Activated CD8-positive, alpha-beta memory T cell treated with anti-CD3 and anti-CD28 coated beads for 36 hours (primary cell): ENCODE data around the gene TEKT2. TPM values are rescaled to one million over a fixed set of nuclear protein-coding genes. Genes with fewer than 3 reads are reported as not detected.

Source experiments
- CTCF ChIA-PET: fragments of 350-600 bp; sonication (Branson Sonifier 250); formaldehyde crosslinking; loops from one replicate; lab custom pipeline; 2021; ENCODE audit warnings: antibody characterized with exemption; lab: Charles Lee
- POLR2A ChIA-PET: fragments of 350-600 bp; sonication (Branson Sonifier 250); formaldehyde crosslinking; loops from one replicate; lab custom pipeline; 2021; ENCODE audit warnings: antibody characterized with exemption; lab: Charles Lee
- total RNA-seq, 2 experiments: library from RNA; stranded (reverse); gene quantifications; one replicate each; pipeline ENCODE4 v1.2.3, GENCODE V29; 2021

The TEKT2 gene
- total RNA-seq, 2 experiments from 2014 or later: not detected

DNA sequence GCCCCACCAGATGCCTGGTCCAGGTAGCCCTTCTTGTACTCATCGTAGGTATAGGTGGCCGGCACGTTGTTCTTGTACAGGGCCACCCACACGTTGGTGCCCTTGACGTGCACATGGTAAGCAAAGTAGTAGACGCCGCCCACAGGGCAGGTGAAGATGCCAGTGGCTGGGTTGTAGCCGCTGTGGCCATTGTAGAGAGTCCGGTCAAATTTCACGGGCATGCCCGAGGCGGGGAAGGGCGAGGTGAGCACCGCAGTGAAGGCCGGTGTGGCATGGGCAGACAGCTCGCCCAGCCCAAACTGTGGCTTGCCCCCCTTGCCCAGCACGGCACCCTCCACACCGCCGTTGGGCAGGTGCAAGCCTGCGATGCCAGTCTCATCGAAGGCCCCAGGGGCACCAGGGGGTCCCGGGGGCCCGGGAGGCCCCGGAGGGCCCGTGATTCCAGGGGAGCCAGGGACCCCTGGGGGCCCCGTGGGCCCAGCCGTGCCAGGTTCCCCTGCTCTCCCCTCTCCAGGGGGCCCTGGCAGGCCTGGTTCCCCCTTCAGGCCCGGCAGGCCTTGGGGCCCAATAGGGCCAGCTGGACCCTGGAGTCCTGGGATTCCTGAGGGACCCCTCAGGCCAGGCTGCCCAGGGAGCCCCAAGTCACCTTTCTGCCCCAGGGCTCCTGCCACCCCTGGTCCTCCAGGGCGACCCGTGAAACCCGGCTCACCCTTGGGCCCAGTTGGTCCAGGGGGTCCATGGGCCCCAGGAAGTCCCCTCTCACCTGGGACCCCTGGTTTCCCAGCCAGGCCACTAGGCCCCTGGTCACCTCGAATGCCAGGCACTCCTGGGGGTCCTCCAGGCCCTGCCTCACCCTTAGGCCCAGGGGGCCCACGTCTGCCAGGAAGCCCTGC, 14.0 kb downstream of the TEKT2 start:
- POLR2A ChIA-PET: no interaction called here
- CTCF ChIA-PET: interaction anchor here (0.9 to 2.6 kb wide), 4 partner anchors 8 to 303 kb away, joined by 3 to 14 read pairs (median 4); no protein-coding TSS in a partner anchor

DNA sequence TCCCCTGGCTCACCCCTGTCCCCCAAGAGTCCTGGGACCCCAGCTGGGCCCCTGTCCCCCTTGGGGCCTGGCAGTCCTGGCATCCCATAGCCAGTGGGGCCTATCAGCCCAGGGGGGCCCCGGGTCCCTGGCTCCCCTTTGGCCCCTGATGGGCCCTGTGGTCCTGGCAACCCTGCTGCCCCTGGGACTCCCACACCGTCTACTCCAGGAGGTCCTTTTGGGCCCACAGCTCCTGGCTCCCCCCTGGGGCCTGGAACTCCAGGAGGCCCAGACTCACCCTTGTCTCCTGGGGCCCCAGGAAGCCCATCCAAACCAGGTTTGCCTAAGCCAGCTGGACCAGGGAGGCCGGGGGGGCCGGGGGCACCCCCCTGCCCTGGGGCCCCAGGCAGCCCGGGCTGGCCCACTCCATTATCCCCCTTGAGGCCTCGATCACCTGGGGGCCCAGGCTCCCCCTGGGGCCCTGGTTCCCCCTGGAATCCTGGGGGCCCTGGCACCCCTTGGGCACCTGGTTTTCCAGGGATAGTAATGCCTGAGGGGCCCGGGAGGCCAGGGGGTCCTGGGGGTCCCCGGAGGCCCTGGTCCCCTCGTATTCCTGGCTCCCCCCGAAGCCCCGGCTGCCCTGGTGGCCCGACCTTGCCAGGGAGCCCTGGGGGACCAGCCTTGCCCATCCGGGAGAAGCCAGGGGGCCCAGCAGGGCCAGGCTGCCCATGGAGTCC, 14.9 kb downstream of the TEKT2 start:
- POLR2A ChIA-PET: no interaction called here
- CTCF ChIA-PET: interaction anchor here (0.9 to 4.3 kb wide), 3 partner anchors 9 to 302 kb away, joined by 3 to 42 read pairs (median 3); no protein-coding TSS in a partner anchor

DNA sequence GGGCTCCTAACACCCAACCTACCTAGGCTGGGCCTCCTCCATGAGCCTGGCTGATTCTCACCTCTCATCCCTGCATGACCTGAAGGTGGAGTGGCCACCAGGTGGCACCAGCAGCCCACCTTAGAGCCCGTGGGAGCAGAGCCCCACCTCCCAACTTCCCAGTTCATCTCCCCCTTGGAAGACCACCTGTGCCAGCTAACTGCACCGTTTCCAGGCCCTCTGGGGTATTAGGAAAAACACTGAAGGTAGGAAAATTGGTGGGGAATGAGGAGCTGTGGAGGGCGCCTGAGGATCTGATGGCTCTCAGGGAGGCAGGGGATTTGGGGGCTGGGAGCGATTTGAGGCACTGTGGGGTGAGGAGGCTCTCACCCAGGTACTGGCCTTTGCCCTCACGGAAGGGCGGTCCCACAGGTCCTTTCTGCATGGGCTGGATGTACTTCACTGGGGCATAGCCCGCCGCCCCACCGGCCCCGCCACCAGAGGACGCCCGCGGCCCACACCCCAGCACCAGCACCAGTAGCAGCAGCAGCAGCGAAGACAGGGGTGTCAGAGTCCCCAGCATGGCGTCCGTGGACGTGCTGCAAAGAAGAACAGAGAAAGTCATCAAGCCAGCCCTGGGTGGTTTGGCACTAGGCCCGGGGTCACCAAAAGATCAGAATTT, 15.9 kb downstream of the TEKT2 start:
- CTCF ChIA-PET: interaction anchor here (0.6 to 4.3 kb wide), 8 partner anchors 11 to 269 kb away, joined by 3 to 42 read pairs (median 4); no protein-coding TSS in a partner anchor
- POLR2A ChIA-PET: no interaction called here

DNA sequence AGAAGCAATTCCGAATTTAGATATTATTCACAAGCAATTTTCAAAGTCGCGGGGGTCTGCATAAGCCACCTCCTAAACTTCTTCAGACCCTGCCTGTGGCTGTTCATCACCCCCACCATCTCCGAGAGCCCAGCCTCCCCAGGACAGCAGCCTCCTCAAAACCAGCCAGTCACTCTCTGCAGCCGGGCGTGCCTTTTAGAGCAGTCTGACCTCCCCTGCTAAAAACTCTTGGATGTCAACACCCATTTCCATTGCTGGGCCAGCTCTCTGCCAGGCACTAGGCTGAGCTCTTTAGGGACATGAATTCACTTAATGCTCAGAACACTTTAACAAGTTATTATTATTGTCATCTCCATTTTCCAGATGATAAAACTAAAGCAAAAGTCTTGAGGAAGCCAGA, 16.5 kb downstream of the TEKT2 start:
- POLR2A ChIA-PET: no interaction called here
- CTCF ChIA-PET: interaction anchor here (0.8 to 4.3 kb wide), 7 partner anchors 10 to 269 kb away, joined by 3 to 42 read pairs (median 4); no protein-coding TSS in a partner anchor

DNA sequence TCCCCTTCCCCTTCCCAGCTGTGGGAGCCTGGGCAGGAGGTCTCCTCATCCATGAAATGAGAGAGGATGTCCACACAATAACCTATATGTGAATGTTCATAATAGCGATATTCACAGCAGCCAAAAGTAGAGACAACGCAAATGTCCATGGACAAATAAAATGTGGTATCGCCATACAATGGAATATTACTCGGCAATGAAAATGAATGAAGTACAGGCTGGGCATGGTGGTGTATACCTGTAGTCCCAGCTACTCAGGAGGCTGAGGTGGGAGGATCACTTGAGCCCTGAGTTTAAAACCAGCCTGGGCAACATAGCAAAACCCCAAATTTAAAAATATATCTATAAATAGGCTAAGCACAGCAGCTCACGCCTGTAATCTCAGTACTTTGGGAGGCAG, 17.7 kb downstream of the TEKT2 start:
- ChIA-PET POLR2A (no interaction called here), CTCF (interaction anchor here (0.8 to 4.3 kb wide), 3 partner anchors 8 to 59 kb away, joined by 3 to 42 read pairs (median 3); no protein-coding TSS in a partner anchor)

DNA sequence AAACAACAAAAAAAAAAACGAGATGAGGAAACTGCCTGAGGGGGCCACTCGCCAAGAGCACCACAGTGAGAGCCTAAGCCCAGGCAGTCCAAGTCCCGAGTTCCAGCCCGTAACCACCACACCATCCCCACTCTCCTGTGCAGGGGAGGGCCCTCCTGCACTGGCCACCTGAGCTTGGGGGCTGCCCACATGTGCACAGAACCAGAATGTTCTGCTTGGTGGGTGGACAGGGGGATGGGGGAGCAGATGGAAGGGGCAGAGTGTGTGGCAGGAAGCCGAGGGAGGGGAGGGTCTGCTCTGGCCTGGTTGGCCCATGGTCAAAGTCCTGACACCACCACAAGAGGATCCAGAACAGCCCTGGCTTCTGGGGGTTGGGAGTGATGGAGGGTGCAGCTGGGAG, 22.4 kb downstream of the TEKT2 start:
- CTCF ChIA-PET: interaction anchor here (0.7 to 1.4 kb wide), 2 partner anchors 43 to 549 kb away, joined by 3 to 6 read pairs; partner anchors contain the start of gene TRAPPC3
- POLR2A ChIA-PET: no interaction called here

DNA sequence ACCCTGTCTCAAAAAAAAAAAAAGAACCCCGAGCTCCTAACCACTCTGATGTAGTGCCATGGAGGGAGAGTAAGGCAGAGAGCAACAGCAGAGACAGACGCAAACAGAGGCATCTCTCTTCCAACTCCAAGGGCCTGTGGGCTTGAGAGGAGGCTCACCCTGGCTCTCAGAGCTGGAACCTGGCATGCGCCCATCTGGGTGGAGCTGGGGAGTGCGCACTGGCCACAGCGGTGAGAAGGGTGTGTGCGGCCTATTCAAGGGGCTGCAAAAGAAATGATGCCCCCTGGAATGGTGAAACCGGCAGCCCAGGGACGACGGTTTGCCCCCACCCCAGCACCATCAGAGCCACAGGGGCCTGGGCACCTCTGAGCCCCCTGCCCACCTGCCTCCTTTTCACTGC, 23.5 kb downstream of the TEKT2 start:
- POLR2A ChIA-PET: no interaction called here
- CTCF ChIA-PET: interaction anchor here (1.1 to 2.5 kb wide), 3 partner anchors 27 to 42 kb away, joined by 3 to 9 read pairs (median 6); partner anchors contain the start of gene TRAPPC3

DNA sequence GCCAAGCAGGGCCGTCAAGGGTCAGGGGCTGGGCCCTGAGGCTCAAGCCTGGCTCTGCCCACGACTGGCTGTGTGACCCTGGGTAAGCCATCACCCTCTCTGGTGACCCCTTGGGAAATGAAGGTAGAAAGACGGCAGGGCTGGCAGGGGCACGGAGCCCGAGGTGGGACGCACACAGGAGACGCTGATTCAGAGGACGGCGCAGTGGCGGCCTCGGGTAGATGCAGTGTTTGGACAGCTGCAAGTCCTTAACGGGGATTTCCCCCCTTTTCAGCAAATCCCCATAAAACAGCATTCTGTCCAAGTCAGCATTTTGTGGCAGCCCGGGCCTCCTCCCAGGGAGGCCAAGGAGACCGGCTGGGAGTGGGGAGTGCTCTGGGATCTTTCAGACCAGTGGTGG, 24.4 kb downstream of the TEKT2 start:
- POLR2A ChIA-PET: no interaction called here
- CTCF ChIA-PET: interaction anchor here (2.5 kb wide), 1 partner anchor 26 kb away, joined by 9 read pairs; no protein-coding TSS in a partner anchor

DNA sequence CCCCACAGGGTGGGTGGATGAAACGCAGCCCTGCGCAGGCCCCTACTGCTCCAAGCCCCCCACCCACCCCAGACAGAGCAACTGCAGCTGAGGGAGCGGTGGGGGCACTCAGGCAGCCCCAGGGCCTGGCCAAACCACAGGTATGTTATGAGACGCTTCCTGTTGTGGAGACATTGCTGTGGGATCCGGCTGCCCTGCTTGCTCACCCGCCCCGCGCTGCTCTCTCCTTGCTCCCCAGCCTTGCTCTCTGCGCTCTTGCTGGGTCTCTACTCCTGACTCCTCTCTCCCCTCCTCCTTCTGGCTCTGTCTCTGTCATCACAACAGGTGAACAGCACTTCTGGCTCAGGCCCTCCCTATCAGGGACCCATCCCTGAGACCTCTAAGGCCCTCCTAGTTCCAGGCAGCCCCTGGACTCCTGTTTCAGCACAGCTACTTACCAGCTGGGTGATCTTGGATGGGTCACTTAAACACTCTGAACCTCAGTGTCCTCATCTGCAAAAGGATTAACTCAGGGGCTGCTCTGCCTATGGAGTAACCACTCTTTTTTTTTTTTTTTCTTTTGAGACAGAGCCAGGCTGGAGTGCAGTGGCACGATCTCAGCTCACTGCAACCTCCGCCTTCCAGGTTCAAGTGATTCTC, 25.3 kb downstream of the TEKT2 start:
- ChIA-PET CTCF (interaction anchor here (0.8 to 2.5 kb wide), 2 partner anchors 8 to 25 kb away, joined by 3 to 9 read pairs; no protein-coding TSS in a partner anchor), POLR2A (no interaction called here)

DNA sequence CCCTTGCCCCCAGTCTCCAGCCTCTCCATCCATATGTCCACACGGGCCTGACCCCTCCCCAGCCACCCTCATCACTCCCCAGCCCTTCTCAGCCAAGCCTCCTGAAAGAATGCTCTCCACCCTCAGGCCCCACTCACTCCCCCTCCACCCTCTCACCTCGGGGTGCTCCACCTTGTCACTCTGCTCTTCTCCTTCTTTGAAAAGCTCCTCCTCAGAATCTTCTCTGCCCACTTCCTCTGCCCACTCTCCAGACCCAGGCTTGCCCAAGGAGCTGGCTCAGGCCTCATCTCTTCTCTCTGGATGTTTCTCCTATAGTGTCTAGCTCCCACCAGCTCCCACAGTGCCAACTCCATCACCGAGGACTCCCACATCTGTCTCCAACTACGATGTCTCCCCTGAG, 27.3 kb downstream of the TEKT2 start:
- CTCF ChIA-PET: interaction anchor here (1.4 to 2.7 kb wide), 2 partner anchors 11 to 23 kb away, joined by 4 to 16 read pairs; no protein-coding TSS in a partner anchor
- POLR2A ChIA-PET: interaction anchor here (1.0 kb wide), 1 partner anchor 34 kb away, joined by 3 read pairs; no protein-coding TSS in a partner anchor

DNA sequence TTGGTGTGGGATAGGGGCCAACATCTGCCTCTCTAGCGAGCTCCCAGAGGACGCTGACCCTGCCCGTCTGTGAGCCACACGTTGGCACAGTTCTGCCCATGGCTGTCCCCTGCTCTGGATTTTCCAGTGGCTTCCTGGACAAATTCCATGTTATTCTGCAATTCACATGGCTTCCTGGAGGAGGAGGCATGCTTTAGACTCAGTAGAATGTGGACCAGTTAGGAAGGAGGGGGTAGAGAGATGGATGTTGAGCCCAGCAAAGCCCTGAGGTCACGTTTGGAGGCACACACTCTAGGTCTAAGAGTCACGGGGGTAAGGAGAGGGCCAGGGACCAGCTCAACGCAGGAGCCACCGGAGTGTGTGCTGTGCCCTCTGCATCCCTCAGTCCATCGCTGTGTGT, 28.9 kb downstream of the TEKT2 start:
- ChIA-PET CTCF (no interaction called here), POLR2A (no interaction called here)

DNA sequence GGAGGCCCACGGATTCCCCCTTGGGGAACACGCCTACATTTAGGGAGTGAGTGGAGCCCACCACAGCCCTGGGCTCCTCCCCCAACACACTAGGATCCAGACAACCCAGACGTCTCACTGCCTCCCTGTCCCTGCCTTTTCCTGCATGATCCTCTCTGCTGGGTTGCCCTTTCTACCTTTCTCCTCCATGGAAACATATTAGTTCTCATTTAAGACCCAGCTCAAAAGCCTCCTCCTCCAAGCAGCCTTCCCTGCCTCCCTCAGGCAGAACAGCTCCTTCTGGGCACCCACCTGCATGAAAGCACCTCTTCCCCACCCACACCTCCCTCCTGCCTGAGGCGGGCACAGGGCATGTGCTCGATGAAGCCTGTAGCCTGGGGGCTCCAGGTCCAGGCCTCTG, 30.5 kb downstream of the TEKT2 start:
- ChIA-PET POLR2A (no interaction called here), CTCF (no interaction called here)

DNA sequence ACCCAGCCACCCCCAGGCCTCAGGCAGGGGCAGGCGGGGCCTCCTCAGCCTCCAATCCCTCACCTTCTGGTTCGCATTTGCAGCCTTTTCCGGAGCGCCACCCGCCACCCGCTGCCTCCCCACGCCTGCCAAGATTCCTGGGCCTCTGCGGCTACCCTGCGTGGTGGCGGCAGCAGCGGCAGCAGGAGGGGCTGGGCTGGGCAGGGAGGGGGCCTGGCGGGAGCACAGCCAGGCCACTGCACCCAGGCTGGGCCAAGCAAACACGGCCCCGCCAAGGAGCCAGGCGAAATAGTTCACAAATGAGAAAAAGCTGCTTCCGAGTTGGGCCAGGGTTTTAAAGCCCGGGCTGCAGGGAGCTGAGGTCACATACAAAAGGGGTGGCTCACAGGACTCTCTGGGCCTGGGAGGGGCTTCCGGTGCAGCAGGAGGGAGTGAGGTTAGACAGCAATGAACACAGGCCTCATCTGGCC, 31.3 kb downstream of the TEKT2 start:
- ChIA-PET POLR2A (no interaction called here), CTCF (interaction anchor here (0.9 kb wide), 1 partner anchor 19 kb away, joined by 3 read pairs; no protein-coding TSS in a partner anchor)

DNA sequence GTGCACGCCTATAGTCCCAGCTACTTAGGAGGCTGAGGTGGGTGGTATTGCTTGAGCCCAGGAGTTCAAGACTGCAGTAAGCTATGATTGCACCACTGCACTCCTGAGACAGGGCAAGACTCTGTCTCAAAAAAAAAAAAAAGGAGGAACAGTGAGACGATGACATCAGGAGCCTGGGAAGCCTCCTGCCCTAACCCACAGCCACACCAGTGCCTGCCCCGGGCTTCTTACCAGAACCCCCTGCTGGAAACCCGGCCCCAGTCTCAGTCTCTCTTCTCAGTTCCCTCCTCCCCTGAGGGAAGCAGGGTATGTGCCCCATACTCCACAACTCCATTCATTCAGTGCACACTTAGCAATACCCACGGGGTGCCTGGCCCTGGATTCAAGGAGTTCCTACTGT, 32.0 kb downstream of the TEKT2 start:
- CTCF ChIA-PET: interaction anchor here (0.6 to 0.9 kb wide), 2 partner anchors 19 to 154 kb away, joined by 3 read pairs; no protein-coding TSS in a partner anchor
- POLR2A ChIA-PET: no interaction called here

DNA sequence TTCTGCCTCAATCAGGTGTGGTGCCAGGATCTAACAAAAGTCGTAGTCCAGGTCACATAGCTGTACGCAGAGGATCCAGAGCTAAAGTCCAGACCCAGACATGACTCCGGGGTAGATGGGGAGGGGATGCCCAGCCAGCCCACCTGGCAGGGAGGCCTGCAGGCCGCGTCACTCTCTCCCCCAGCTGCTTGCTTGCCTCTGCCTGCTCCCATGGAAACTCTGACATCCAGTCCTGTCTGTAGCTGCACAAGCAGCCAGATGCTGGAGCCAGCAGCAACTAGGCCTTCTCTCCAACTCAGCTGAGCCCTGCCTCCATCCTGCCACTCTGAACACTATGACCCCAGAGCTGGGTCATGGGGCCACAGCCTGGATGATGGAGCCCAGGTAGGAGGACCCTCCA, 33.0 kb downstream of the TEKT2 start:
- CTCF ChIA-PET: interaction anchor here (0.7 to 1.5 kb wide), 2 partner anchors 20 to 38 kb away, joined by 3 read pairs; no protein-coding TSS in a partner anchor
- POLR2A ChIA-PET: no interaction called here

DNA sequence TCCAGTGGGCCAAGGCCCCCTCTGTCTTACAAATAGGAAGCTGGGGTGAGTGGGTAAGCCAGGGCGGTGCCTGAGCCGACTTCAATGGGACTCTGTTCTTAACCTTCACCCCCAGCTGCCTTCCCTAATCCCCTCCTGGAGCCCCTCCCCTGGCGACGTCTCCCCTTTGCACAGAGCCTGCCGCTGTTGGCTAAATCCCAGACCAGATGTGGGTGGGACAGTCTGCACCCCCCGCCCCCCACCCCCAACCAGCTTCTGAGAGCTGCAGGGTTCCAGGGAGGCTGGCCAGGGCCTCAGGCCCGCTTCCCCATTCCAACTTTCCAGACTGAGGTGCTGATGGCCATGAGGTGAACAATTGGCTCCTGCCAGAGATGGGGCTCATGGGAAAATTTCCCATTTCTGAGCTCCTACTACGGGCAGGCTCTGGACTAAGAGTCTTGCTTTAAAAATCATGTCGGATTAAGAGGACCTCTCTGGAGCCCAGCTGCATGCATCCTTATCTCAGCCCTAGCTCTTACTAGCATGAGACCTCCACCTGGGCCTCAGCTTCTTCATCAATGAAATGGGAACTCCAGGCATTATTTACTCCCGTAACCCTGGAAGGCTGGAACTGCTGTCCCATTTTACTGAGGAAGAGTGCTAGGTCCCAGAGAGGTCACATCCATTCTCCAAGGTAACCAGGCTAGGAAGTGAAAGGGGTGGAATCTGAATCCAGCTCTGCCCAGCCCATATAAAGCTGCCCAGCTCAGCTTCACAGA, 34.7 kb downstream of the TEKT2 start:
- ChIA-PET POLR2A (interaction anchor here (0.7 kb wide), 1 partner anchor 9 kb away, joined by 7 read pairs; no protein-coding TSS in a partner anchor), CTCF (interaction anchor here (0.6 to 1.2 kb wide), 4 partner anchors 16 to 157 kb away, joined by 3 to 7 read pairs (median 5); no protein-coding TSS in a partner anchor)

DNA sequence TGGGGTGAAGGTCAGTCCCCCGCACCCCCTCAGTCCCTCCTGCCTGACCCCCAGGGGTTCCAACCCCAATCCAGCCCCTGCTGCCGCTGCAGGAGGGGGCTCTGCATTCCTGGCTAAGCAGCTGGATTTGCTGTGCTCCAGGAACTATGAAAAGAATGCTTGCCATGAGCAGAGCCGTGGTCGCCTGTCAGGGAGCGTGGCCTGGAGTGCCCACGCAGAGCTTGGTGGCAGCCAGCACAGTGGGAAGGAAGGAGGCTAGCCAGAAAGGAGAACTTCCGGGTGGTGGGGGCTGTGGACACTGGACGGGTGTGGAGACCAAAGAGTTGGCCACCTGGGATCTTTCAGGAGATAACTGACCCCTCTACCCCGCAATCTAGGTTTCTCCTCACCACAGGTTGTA, 35.6 kb downstream of the TEKT2 start:
- ChIA-PET POLR2A (no interaction called here), CTCF (interaction anchor here (0.7 to 1.0 kb wide), 2 partner anchors 15 to 19 kb away, joined by 3 to 7 read pairs; no protein-coding TSS in a partner anchor)
